ENCODE data around the gene ZNRF1.

- no peak for TF ChIP-seq RNF2 (IDR thresholded peaks at IDR 0.05; ENCODE audit: borderline replicate concordance, low read depth)
- no peak for TF ChIP-seq KDM1A (IDR thresholded peaks at IDR 0.05; ENCODE audit: low read depth)
- no peak for TF ChIP-seq REST (IDR thresholded peaks at IDR 0.05)
- TF ChIP-seq POLR2A (IDR thresholded peaks at IDR 0.05; ENCODE audit: low read length) = no peak
- no peak for TF ChIP-seq USF2 (IDR thresholded peaks at IDR 0.05)
- TF ChIP-seq CTCF (IDR thresholded peaks at IDR 0.05) = no peak
- TF ChIP-seq EP300 (IDR thresholded peaks at IDR 0.05) = no peak
- no peak for TF ChIP-seq JUN (IDR thresholded peaks at IDR 0.05)
- TF ChIP-seq SMC3 (IDR thresholded peaks at IDR 0.05) = no peak
- TF ChIP-seq RARB (CRISPR knock-in tag; IDR thresholded peaks at IDR 0.05) = no peak
- TF ChIP-seq MYC (IDR thresholded peaks at IDR 0.05; ENCODE audit: borderline replicate concordance, low read length) = no peak
- TF ChIP-seq ATOH8 (CRISPR knock-in tag; IDR thresholded peaks at IDR 0.05; ENCODE audit: low read depth) = no peak
- TF ChIP-seq ESRRA (IDR thresholded peaks at IDR 0.05; ENCODE audit: borderline replicate concordance, low read length) = no peak
Observed at GRCh38 chr16:75065521-75066149, 66.8 kb downstream of the ZNRF1 start.

Data from A549 (cell line).